Measurements from ENCODE around the gene D2HGDH.

DNA sequence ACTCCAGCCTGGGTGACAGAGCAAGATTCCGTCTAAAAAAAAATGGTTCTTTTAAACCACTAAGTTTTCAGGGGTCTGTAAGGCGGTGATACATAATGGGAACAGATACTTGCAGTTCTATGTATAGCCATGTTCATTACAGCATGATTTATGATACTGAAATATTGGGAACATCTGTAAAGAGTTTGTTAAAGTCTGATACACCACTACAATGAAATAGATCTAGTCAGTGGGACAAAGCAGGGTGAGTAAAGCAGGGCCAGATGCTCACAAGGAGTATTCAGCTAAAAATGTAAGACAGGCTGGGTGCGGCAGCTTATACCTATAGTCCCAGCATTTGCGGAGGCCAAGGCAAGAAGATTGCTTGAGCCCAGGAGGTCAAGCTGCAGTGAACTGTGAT, 38.8 kb upstream of the D2HGDH start:
- TF ChIP-seq, protein P1, sequence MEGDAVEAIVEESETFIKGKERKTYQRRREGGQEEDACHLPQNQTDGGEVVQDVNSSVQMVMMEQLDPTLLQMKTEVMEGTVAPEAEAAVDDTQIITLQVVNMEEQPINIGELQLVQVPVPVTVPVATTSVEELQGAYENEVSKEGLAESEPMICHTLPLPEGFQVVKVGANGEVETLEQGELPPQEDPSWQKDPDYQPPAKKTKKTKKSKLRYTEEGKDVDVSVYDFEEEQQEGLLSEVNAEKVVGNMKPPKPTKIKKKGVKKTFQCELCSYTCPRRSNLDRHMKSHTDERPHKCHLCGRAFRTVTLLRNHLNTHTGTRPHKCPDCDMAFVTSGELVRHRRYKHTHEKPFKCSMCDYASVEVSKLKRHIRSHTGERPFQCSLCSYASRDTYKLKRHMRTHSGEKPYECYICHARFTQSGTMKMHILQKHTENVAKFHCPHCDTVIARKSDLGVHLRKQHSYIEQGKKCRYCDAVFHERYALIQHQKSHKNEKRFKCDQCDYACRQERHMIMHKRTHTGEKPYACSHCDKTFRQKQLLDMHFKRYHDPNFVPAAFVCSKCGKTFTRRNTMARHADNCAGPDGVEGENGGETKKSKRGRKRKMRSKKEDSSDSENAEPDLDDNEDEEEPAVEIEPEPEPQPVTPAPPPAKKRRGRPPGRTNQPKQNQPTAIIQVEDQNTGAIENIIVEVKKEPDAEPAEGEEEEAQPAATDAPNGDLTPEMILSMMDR (conservative IDR thresholded peaks at IDR 0.05 in 1 of 2, IDR thresholded peaks at IDR 0.05 in 1 of 2; ENCODE audit: extremely low read depth in 1 of 2, insufficient read depth in 1 of 2, low read depth in 1 of 2, low read length in 2 of 2), result no peak
- TF ChIP-seq EZH2 (IDR thresholded peaks at IDR 0.05; ENCODE audit: borderline replicate concordance, low read length), result no peak

All from mammary epithelial cell (primary cell).